ENCODE data around the gene ALK.

Gene ALK

GRCh38 chr2:29482348-29482747 is 439.0 kb downstream of the ALK start:
- no peak for DNase-seq

GRCh38 chr2:29481313-29481712 is 440.1 kb downstream of the ALK start:
- DNase-seq, result no peak

GRCh38 chr2:29480426-29480825 is 441.0 kb downstream of the ALK start:
- no peak for DNase-seq

GRCh38 chr2:29479401-29479800 is 442.0 kb downstream of the ALK start:
- no peak for DNase-seq

- no peak for DNase-seq
Measured at GRCh38 chr2:29478641-29479040, 442.7 kb downstream of the ALK start.

GRCh38 chr2:29477186-29477585 is 444.2 kb downstream of the ALK start:
- DNase-seq, result no peak

- no peak for DNase-seq
Measured at GRCh38 chr2:29475499-29475898, 445.9 kb downstream of the ALK start.

- DNase-seq, result no peak
Measured at GRCh38 chr2:29469961-29470360, 451.4 kb downstream of the ALK start.

- no peak for DNase-seq
Measured at GRCh38 chr2:29469516-29469915, 451.9 kb downstream of the ALK start.

GRCh38 chr2:29463181-29463900 is 458.0 kb downstream of the ALK start:
- no peak for DNase-seq

- DNase-seq, result no peak
Measured at GRCh38 chr2:29462293-29462692, 459.1 kb downstream of the ALK start.

- DNase-seq, result no peak
Measured at GRCh38 chr2:29460190-29460589, 461.2 kb downstream of the ALK start.

GRCh38 chr2:29459445-29460179 is 461.8 kb downstream of the ALK start:
- no peak for DNase-seq

- no peak for DNase-seq
Measured at GRCh38 chr2:29456429-29456828, 465.0 kb downstream of the ALK start.

GRCh38 chr2:29455200-29455860 is 466.1 kb downstream of the ALK start:
- DNase-seq, result no peak

GRCh38 chr2:29452036-29452435 is 469.4 kb downstream of the ALK start:
- no peak for DNase-seq

GRCh38 chr2:29450596-29451222 is 470.7 kb downstream of the ALK start:
- no peak for DNase-seq

- no peak for DNase-seq
Measured at GRCh38 chr2:29449499-29449898, 471.9 kb downstream of the ALK start.

GRCh38 chr2:29448096-29448688 is 473.2 kb downstream of the ALK start:
- DNase-seq, result no peak

GRCh38 chr2:29447513-29447912 is 473.9 kb downstream of the ALK start:
- no peak for DNase-seq

GRCh38 chr2:29446847-29447246 is 474.5 kb downstream of the ALK start:
- no peak for DNase-seq

GRCh38 chr2:29444150-29444549 is 477.2 kb downstream of the ALK start:
- DNase-seq, result no peak

GRCh38 chr2:29443627-29444026 is 477.8 kb downstream of the ALK start:
- DNase-seq, result no peak

Measured in activated CD4-positive, CD25-positive, alpha-beta regulatory T cell treated with anti-CD3 and anti-CD28 coated beads, Interleukin-2, amount 50 U/mL, for 72 hours (primary cell).